Esophagus squamous epithelium (tissue), 4 donors: Measurements from ENCODE around the gene METTL24.

Source experiments
- POLR2A ChIP-seq, 4 donors: fragments of 450-650 bp; IDR thresholded peaks; one replicate each; pipeline ENCODE4 v1.6.1; 2017; ENCODE audit warnings: antibody characterized with exemption in 4 of 4, mild to moderate bottlenecking in 4 of 4, moderate library complexity in 3 of 4
- TF ChIP-seq, protein P1 (sequence below), 6 experiments: fragments of 450-650 bp in 4 of 6; fragments of 200-600 bp in 2 of 6; sonication (generic) in 2 of 6; IDR thresholded peaks; one replicate each; pipeline ENCODE4 v1.5.1; 2016 to 2019; ENCODE audit warnings: antibody characterized with exemption in 6 of 6, mild to moderate bottlenecking in 4 of 6, moderate library complexity in 4 of 6

- TF ChIP-seq, protein P1, sequence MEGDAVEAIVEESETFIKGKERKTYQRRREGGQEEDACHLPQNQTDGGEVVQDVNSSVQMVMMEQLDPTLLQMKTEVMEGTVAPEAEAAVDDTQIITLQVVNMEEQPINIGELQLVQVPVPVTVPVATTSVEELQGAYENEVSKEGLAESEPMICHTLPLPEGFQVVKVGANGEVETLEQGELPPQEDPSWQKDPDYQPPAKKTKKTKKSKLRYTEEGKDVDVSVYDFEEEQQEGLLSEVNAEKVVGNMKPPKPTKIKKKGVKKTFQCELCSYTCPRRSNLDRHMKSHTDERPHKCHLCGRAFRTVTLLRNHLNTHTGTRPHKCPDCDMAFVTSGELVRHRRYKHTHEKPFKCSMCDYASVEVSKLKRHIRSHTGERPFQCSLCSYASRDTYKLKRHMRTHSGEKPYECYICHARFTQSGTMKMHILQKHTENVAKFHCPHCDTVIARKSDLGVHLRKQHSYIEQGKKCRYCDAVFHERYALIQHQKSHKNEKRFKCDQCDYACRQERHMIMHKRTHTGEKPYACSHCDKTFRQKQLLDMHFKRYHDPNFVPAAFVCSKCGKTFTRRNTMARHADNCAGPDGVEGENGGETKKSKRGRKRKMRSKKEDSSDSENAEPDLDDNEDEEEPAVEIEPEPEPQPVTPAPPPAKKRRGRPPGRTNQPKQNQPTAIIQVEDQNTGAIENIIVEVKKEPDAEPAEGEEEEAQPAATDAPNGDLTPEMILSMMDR (IDR thresholded peaks at IDR 0.05) = no peak
- no peak for TF ChIP-seq POLR2A (IDR thresholded peaks at IDR 0.05)
Observed at GRCh38 chr6:110329714-110330436, 28.3 kb downstream of the METTL24 start.
